Left ventricle myocardium inferior (tissue), 1 donor: ENCODE measurements around the gene RBM39. TPM values are rescaled to one million over a fixed set of nuclear protein-coding genes. Genes with fewer than 3 reads are reported as not detected.
"Not testable (repeated sequence)": the region's sequence is repeated elsewhere in the genome, so short reads cannot be mapped to it uniquely, and the experiment has no call there.

Experiments used
- DNase-seq: peaks from one replicate; pipeline ENCODE4 v3.0.0-alpha.2; 2020
- H3K27ac ChIP-seq: fragments of 200-600 bp; replicated peaks from 2 replicates; pipeline ENCODE4 v1.8.0; 2021
- H3K27me3 ChIP-seq: fragments of 200-600 bp; 2 replicates; pipeline ENCODE4 v1.8.0; 2021; ENCODE audit warnings: low read depth
- H3K36me3 ChIP-seq: fragments of 200-600 bp; 2 replicates; pipeline ENCODE4 v1.8.0; 2021
- H3K4me1 ChIP-seq: fragments of 200-600 bp; 2 replicates; pipeline ENCODE4 v1.8.0; 2021
- H3K4me3 ChIP-seq: fragments of 200-600 bp; 2 replicates; pipeline ENCODE4 v1.8.0; 2021; ENCODE audit warnings: mild to moderate bottlenecking, moderate library complexity
- H3K9me3 ChIP-seq: fragments of 200-600 bp; replicated peaks from 2 replicates; pipeline ENCODE4 v1.8.0; 2021
- intact Hi-C: fragments of 100-400 bp; cut with micrococcal nuclease; formaldehyde crosslinking; loops from one replicate; pipeline ENCODE4 v1.11.0; 2022
- total RNA-seq: library from RNA; stranded (reverse); fragmentation: NEBNext Ultra II Directional; extraction: Animal tissue kit (Norgen Biotek cat#: 25700); gene quantifications from one replicate; pipeline ENCODE4 v1.2.1, GENCODE V29; 2021
- TF ChIP-seq, protein P1 (sequence below): fragments of 200-600 bp; IDR thresholded peaks from 2 replicates; pipeline ENCODE4 v1.8.0; 2021; ENCODE audit warnings: antibody characterized with exemption, mild to moderate bottlenecking, borderline replicate concordance
- donor health status: DM: no; HTN: yes; CAD: no; lungs with severe emphysema.

The RBM39 gene
- total RNA-seq, 1 donor from 2014 or later: 128 TPM

DNA sequence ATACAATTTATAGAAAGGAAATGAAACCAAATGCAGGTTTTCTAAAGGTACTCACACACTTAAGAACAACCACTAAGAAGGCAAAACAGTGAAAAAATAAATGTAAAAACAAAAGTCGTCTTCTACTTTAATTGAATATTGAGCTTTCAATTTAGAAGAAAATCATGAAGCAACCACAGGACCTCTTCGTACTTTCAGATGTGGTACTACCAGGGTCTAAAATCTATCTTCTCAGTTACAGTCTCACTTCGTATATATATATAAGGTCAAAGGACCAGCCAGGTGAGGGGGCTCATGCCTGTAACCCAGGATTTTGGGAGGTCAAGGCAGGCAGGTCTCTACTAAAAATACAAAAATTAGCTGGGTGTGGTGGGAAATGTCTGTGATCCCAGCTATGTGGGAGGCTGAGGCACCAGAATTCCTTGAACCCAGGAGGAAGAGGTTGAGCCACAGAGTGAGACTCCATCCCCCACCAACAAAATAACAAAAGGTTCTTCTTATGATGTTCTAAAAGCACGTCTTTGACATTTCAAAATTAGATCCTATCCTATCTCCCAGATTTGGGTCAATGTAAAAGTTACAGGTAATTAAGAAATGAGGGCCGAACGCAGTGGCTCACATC, 30.4 kb downstream of the RBM39 start:
- Histone ChIP-seq H3K4me1 (peaks cover 57% of the 10 kb centered on the region), H3K9me3 (no peaks in the 10 kb centered on the region), H3K27ac (no peak overlapping the region), H3K36me3 (peaks cover 99% of the 10 kb centered on the region), H3K4me3 (no peak overlapping the region), H3K27me3 (no peaks in the 10 kb centered on the region)
- intact Hi-C loops: no loop called here
- TF ChIP-seq, protein P1, sequence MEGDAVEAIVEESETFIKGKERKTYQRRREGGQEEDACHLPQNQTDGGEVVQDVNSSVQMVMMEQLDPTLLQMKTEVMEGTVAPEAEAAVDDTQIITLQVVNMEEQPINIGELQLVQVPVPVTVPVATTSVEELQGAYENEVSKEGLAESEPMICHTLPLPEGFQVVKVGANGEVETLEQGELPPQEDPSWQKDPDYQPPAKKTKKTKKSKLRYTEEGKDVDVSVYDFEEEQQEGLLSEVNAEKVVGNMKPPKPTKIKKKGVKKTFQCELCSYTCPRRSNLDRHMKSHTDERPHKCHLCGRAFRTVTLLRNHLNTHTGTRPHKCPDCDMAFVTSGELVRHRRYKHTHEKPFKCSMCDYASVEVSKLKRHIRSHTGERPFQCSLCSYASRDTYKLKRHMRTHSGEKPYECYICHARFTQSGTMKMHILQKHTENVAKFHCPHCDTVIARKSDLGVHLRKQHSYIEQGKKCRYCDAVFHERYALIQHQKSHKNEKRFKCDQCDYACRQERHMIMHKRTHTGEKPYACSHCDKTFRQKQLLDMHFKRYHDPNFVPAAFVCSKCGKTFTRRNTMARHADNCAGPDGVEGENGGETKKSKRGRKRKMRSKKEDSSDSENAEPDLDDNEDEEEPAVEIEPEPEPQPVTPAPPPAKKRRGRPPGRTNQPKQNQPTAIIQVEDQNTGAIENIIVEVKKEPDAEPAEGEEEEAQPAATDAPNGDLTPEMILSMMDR: no peak
- no peak for DNase-seq

DNA sequence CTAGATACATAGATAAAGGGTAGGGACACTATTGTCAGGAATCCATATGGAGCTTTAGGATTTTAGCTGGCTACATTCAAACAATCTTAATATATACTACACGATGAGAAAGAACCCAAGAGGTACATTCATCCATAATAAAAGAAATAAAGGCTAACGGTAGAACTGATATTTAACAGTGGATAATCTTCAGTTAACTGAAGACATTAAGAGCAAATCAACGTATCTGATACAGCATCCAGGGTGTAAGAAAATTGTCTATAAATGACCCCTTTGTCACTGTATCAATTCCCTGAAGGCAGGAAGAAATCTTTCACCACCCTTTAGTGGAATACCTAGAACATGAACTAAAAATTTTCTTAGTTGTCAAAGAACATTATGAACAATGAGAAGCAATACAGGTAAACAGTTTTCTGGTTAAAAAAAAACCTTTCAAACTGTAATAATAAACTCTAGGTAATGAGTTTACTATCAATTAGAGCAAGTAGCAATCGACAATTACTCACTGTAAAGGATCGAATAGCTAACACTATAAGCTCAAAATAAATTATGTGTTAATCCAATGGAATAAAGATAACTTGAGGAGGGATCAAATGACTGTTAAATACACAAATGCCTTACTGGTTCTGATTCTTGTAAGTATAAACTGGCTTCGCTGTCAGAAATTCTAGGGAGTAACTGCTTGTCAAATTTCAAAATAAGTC, 31.0 kb downstream of the RBM39 start:
- H3K27ac ChIP-seq: no peak overlapping the region

DNA sequence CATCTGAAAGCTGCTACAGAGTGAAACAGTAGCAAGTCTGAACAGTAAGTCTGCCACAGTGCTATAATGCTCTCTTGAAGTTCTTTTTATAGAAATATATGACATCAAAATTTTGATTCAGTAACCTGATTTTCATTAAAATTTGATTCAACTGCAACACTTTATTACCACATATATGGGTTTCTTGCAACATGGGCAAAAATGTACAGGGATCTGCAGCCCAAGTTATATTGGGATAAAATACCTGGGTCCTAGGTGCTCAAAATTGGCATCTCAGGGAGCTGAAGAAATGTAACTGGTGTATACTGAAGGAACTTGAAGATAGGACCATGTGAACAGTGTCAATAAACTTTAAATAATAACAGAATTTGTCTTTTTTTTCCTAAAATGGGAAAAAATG, 32.0 kb downstream of the RBM39 start:
- TF ChIP-seq, protein P1: no peak
- Histone ChIP-seq H3K27me3 (no peaks in the 10 kb centered on the region), H3K27ac (no peak overlapping the region), H3K9me3 (no peaks in the 10 kb centered on the region), H3K36me3 (peaks cover 99% of the 10 kb centered on the region), H3K4me1 (peaks cover 49% of the 10 kb centered on the region), H3K4me3 (no peak overlapping the region)
- no peak for DNase-seq
- intact Hi-C loops: no loop called here

More for the DNA sequence above, 31.0 kb downstream of the RBM39 start:
- H3K4me3 ChIP-seq: no peak overlapping the region
- H3K9me3 ChIP-seq: no peaks in the 10 kb centered on the region
- DNase-seq: no peak
- H3K4me1 ChIP-seq: peaks cover 57% of the 10 kb centered on the region
- H3K36me3 ChIP-seq: peaks cover 99% of the 10 kb centered on the region
- no peaks in the 10 kb centered on the region for H3K27me3 ChIP-seq
- TF ChIP-seq, protein P1: no peak
- intact Hi-C loops: no loop called here

DNA sequence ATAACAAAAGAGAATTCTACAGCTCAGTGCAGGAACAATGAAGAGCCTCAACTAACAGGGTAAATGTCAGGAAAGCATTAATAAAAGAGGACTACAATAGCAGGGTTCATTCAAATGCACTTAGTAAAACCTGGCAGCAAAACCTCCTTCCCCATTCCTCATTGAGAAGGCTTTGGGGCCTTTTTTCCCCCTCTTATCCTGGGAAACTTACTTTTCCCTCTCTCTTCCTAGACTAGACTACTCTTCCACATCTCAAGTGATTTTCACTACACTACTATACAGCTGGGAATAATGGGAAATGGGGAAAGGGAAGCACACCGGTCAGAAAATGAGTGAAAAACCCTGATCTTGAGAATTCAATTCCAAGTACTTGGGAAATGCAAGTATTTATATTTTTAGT, 32.8 kb downstream of the RBM39 start:
- Histone ChIP-seq H3K36me3 (peaks cover 99% of the 10 kb centered on the region), H3K4me1 (peaks cover 57% of the 10 kb centered on the region), H3K9me3 (no peaks in the 10 kb centered on the region), H3K4me3 (no peak overlapping the region), H3K27me3 (no peaks in the 10 kb centered on the region), H3K27ac (no peak overlapping the region)
- DNase-seq: no peak
- TF ChIP-seq, protein P1: no peak
- intact Hi-C loops: no loop called here

DNA sequence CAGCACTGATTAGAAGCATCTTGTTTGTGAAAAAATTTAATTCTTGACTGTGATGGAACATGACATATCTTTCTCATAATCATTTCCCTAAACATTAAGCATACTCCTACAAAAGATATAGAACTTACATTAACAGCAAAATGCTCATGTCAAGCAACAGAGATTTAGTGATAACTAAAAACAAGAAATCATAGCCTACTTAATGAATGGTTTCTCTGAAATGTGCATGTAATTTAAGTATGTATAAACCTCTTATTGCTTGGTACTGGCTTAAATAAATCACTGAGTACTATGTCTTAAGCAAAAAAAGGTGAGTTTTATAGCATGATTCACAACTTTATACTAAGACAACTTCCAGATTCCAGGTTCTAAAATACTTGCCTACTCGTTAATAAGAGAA, 33.6 kb downstream of the RBM39 start:
- Histone ChIP-seq H3K4me1 (peaks cover 60% of the 10 kb centered on the region), H3K27ac (no peak overlapping the region), H3K9me3 (no peaks in the 10 kb centered on the region), H3K36me3 (peaks cover 99% of the 10 kb centered on the region), H3K4me3 (no peak overlapping the region), H3K27me3 (no peaks in the 10 kb centered on the region)
- no peak for DNase-seq
- intact Hi-C loops: no loop called here
- TF ChIP-seq, protein P1: no peak

DNA sequence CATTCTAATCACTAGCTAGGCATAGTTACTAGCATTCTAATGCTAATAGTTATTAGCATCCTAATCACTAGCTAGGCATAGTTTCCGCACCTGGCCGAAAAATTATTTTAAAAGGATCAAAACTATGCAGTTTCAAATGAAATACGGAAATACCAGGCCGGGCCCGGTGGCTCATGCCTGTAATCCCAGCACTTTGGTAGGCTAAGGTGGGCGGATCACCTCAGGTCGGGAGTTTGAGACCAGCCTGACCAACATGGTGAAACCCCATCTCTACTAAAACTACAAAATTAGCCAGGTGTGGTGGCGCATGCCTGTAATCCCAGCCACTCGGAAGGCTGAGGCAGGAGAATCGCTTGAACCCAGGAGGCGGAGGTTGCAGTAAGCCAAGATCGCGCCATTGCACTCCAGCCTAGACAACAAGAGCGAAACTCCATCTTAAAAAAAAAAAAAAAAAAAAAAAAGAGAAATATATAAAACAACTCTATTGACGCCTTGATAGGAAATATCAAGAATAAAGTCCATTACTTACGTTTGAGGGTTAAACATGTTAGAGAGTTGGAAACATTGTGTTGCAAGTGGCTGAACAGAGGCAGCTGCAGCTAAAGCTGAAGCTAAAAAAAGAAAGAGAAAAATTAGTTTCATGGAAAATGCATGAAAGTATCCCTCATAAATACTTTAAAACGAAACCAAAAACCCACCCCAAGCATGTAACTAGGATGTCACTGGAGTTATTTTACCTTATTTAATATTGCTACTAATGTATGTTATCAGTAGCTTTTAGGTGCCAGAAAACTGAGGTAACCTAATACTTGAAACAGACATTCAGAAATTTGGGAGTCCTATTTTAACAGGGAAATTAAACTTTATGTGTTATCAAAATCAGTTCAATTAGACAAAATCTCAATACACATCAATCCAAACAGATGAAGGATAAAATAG, 35.2 kb downstream of the RBM39 start:
- peaks cover 100% of the 10 kb centered on the region for H3K36me3 ChIP-seq
- H3K9me3 ChIP-seq, H3K4me3 ChIP-seq, H3K27me3 ChIP-seq, intact Hi-C loops, DNase-seq, H3K27ac ChIP-seq: not testable (repeated sequence)
- peaks cover 49% of the 10 kb centered on the region for H3K4me1 ChIP-seq

DNA sequence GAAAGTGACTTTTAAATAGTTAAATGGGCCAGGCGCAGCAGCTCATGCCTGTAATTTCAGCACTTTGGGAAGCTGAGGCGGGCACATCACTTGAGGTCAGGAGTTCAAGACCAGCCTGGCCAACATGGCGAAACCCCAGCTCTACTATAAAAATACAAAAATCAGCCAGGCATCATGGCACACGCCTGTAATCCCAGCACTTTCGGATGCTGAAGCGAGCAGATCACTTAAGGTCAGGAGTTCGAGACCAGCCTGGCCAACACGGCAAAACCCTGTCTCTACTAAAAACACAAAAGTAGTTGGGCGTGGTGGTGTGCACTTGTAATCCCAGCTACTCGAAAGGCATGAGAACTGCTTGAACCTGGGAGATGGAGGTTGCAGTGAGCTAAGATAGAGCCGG, 36.2 kb downstream of the RBM39 start:
- Histone ChIP-seq H3K36me3 (peaks cover 100% of the 10 kb centered on the region), H3K4me1 (peaks cover 39% of the 10 kb centered on the region)
- H3K27me3 ChIP-seq, H3K9me3 ChIP-seq, intact Hi-C loops, DNase-seq, H3K27ac ChIP-seq, H3K4me3 ChIP-seq: not testable (repeated sequence)
